Subcutaneous adipose tissue (tissue), 4 donors: Measurements from ENCODE around the gene IGSF21. TPM values are rescaled to one million over a fixed set of nuclear protein-coding genes. Genes with fewer than 3 reads are reported as not detected.

ENCODE experiments used
- total RNA-seq, 4 donors: library from RNA; depleted of rRNA; stranded (reverse); fragments of >200 nt; gene quantifications; one replicate each; pipeline ENCODE4 v1.1.0, GENCODE V29; 2016
- TF ChIP-seq, protein P1 (sequence below): fragments of 450-650 bp; IDR thresholded peaks from one replicate; pipeline ENCODE4 v1.5.1; 2016; ENCODE audit warnings: low read depth, mild to moderate bottlenecking, control low read depth, antibody characterized with exemption, moderate library complexity

The IGSF21 gene
- total RNA-seq, 4 donors from 2014 or later = 0.98 to 12.6 (median 4.4) TPM; not detected in 1

GRCh38 chr1:18333220-18333619 lies 225.6 kb downstream of the IGSF21 start:
- TF ChIP-seq, protein P1, sequence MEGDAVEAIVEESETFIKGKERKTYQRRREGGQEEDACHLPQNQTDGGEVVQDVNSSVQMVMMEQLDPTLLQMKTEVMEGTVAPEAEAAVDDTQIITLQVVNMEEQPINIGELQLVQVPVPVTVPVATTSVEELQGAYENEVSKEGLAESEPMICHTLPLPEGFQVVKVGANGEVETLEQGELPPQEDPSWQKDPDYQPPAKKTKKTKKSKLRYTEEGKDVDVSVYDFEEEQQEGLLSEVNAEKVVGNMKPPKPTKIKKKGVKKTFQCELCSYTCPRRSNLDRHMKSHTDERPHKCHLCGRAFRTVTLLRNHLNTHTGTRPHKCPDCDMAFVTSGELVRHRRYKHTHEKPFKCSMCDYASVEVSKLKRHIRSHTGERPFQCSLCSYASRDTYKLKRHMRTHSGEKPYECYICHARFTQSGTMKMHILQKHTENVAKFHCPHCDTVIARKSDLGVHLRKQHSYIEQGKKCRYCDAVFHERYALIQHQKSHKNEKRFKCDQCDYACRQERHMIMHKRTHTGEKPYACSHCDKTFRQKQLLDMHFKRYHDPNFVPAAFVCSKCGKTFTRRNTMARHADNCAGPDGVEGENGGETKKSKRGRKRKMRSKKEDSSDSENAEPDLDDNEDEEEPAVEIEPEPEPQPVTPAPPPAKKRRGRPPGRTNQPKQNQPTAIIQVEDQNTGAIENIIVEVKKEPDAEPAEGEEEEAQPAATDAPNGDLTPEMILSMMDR = no peak

DNA sequence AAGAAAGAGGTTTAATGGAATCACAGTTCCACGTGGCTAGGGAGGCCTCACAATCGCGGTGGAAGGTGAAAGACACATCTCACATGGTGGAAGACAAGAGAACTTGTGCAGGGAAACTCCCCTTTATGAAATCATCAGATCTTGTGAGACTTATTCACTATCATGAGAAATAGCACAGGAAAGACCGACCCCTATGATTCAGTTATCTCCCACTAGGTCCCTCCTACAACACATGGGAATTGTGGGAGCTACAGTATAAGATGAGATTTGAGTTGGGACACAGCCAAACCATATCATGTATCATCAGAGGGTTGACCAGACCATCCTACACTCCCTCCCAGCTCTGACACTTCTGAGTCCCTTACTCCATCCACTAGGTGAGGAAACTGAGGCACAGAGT lies 229.2 kb downstream of the IGSF21 start:
- TF ChIP-seq, protein P1 = no peak

GRCh38 chr1:18337757-18338156 lies 230.2 kb downstream of the IGSF21 start:
- TF ChIP-seq, protein P1 = no peak

GRCh38 chr1:18339161-18339560 lies 231.6 kb downstream of the IGSF21 start:
- TF ChIP-seq, protein P1 = no peak

DNA sequence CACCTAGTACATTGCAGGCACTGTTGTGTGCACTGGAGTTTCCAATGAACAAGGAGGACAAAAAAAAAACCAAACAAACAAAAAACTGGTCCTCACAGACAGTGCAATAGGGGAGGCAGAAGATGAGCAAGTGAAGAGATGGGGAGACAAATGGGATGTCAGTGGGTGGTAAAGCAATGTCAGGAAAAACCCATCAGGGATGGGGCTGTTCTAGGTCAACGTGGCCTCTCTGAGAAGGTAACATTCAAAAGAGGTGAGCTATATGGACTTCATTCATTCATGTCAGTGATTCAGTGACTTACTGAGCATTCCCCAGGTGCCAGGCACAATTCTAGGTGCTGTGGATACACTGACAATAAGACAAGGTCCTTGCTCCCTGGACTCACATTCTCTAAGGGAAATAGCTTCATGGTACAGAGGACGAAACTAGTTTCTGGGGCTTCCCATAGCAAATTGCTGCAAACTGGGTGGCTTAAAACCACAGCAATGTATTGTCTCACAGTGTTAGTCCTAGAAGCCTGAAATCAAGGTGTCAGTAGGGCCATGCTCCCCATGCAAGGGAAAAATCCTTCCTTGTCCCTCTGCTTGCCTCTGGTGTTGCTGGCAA lies 232.7 kb downstream of the IGSF21 start:
- TF ChIP-seq, protein P1 = no peak

GRCh38 chr1:18340787-18341186 lies 233.2 kb downstream of the IGSF21 start:
- TF ChIP-seq, protein P1 = no peak

- TF ChIP-seq, protein P1 = no peak
Observed at GRCh38 chr1:18341291-18342069, 233.9 kb downstream of the IGSF21 start.
